Measurements from ENCODE around the gene CXCL8. TPM values are rescaled to one million over a fixed set of nuclear protein-coding genes. Genes with fewer than 3 reads are reported as not detected.

CXCL8 gene
- total and polyA plus RNA-seq, 2 of the 8 experiments (the other 6 are each of a cell fraction or from before 2014, with no cell fraction given), result not detected

- Histone ChIP-seq H3K23me2 (ENCODE audit: low read depth, low read length) (no peaks in the 10 kb centered on the region), H2BK5ac (ENCODE audit: low read depth, low read length) (no peak overlapping the region), H3K14ac (ENCODE audit: insufficient read length) (no peak overlapping the region), H2AFZ (ENCODE audit: low read length) (no peak overlapping the region), H4K20me1 (replicated peaks in 1 of 2; ENCODE audit: control insufficient read depth in 1 of 2, insufficient read depth in 2 of 2, low read length in 2 of 2) (no peaks in the 10 kb centered on the region), H3K23ac (ENCODE audit: insufficient read length) (no peak overlapping the region), H3K9me3 (ENCODE audit: insufficient read depth in 2 of 2, low read depth in 1 of 2, low read length in 1 of 2) (no peaks in the 10 kb centered on the region), H3K56ac (replicated peaks; ENCODE audit: insufficient read length, low read depth, low read length) (no peak overlapping the region), H2BK20ac (ENCODE audit: low read length) (no peak overlapping the region), H2BK120ac (replicated peaks; ENCODE audit: low read depth, low read length) (no peak overlapping the region), H2AK5ac (ENCODE audit: low read depth, low read length) (no peak overlapping the region), H3K4me2 (ENCODE audit: insufficient read depth in 1 of 2, low read depth in 2 of 2, low read length in 2 of 2) (no peak overlapping the region), H4K5ac (ENCODE audit: insufficient read length, low read depth, low read length) (no peak overlapping the region), H3K4me1 (replicated peaks in 1 of 4; ENCODE audit: control insufficient read depth in 3 of 4, insufficient read depth in 4 of 4, low read length in 3 of 4) (peaks cover 0 to 7% (median 3%) of the 10 kb centered on the region in 4 experiments; a peak in 6 of 7 replicates), H2BK12ac (ENCODE audit: low read depth, low read length) (no peak overlapping the region; the same call in 1 of the 2 replicates), H4K8ac (ENCODE audit: extremely low read depth, insufficient read depth, low read length) (no peak overlapping the region), H3K4me3 (ENCODE audit: extremely low read depth in 1 of 4, insufficient read depth in 2 of 4, low read depth in 3 of 4, low read length in 4 of 4) (no peak overlapping the region), H2BK15ac (ENCODE audit: low read length) (no peak overlapping the region), H3K79me2 (ENCODE audit: control insufficient read depth in 1 of 2, insufficient read depth in 2 of 2, low read length in 2 of 2) (no peaks in the 10 kb centered on the region), H3K4ac (replicated peaks; ENCODE audit: insufficient read length, low read depth, low read length) (no peak overlapping the region), H3K9ac (replicated peaks in 1 of 4; ENCODE audit: extremely low read depth in 1 of 4, low read depth in 3 of 4, low read length in 3 of 4) (no peak overlapping the region), H3K27ac (ENCODE audit: low read depth, low read length) (no peak overlapping the region), H3K18ac (ENCODE audit: extremely low read depth, low read length) (no peak overlapping the region), H4K91ac (replicated peaks; ENCODE audit: insufficient read length, low read length) (no peak overlapping the region), H3K79me1 (ENCODE audit: low read depth, low read length) (no peaks in the 10 kb centered on the region), H3K36me3 (ENCODE audit: control insufficient read depth in 2 of 4, insufficient read depth in 4 of 4, low read length in 3 of 4) (no peaks in the 10 kb centered on the region), H3K27me3 (replicated peaks in 1 of 4; ENCODE audit: control insufficient read depth in 3 of 4, extremely low read depth in 1 of 4, insufficient read depth in 3 of 4, low read length in 3 of 4) (no peaks in the 10 kb centered on the region; a peak in 1 of 7 replicates)
- FAIRE-seq (no peak), DNase-seq (ENCODE audit: low read depth in 1 of 2, low spot score in 2 of 2) (no peak)
- WGBS, 2 experiments (ENCODE audit: extremely low coverage in 1 of 2, insufficient coverage in 1 of 2, insufficient read length in 1 of 2, insufficient replicate concordance in 2 of 2, low coverage in 1 of 2, low lambda C conversion rate in 2 of 2, missing lambda C conversion rate in 1 of 2), result 88% methylated on average over 7 of the region's 7 CpGs; no CpG with 5 or more reads in 1 of the 2 experiments
- ChIA-PET CTCF (ENCODE audit: partially characterized antibody) (interaction anchor here (1.2 to 1.8 kb wide), 2 partner anchors 22 to 37 kb away, joined by 3 to 4 read pairs; no protein-coding TSS in a partner anchor), POLR2A (ENCODE audit: partially characterized antibody) (no interaction called here)
- TF ChIP-seq SIX5 (IDR thresholded peaks at IDR 0.05; ENCODE audit: low read depth, low read length) (no peak), NANOG (IDR thresholded peaks at IDR 0.05; ENCODE audit: insufficient read depth, low read depth, low read length, poor library complexity, severe bottlenecking) (no peak), SIRT6 (IDR thresholded peaks at IDR 0.05; ENCODE audit: low read length) (no peak), POLR2AphosphoS5 (IDR thresholded peaks at IDR 0.05; ENCODE audit: low read depth, low read length) (no peak), RXRA (IDR thresholded peaks at IDR 0.05; ENCODE audit: insufficient read depth, low read depth, low read length) (no peak), ATF2 (IDR thresholded peaks at IDR 0.05; ENCODE audit: low read length) (no peak), CHD2 (IDR thresholded peaks at IDR 0.05; ENCODE audit: low read length) (no peak), RNF2 (IDR thresholded peaks at IDR 0.05; ENCODE audit: borderline replicate concordance, low read depth, low read length, missing control alignments, poor library complexity, severe bottlenecking) (no peak), JUND (IDR thresholded peaks at IDR 0.05; ENCODE audit: low read length) (no peak), PHF8 (conservative IDR thresholded peaks at IDR 0.05; ENCODE audit: low read depth, low read length) (no peak), CBX8 (IDR thresholded peaks at IDR 0.05; ENCODE audit: borderline replicate concordance, low read depth, low read length) (no peak), KDM5A (IDR thresholded peaks at IDR 0.05; ENCODE audit: low read length) (no peak)
Measured at GRCh38 chr4:73707918-73708577, 32.3 kb upstream of the CXCL8 start.

Measured in H1 (cell line).